ENCODE measurements around the gene HGS. TPM values are rescaled to one million over a fixed set of nuclear protein-coding genes. Genes with fewer than 3 reads are reported as not detected.

The HGS gene
- total RNA-seq, 4 donors from 2014 or later = 48.2 to 86.8 (median 84.0) TPM

DNA sequence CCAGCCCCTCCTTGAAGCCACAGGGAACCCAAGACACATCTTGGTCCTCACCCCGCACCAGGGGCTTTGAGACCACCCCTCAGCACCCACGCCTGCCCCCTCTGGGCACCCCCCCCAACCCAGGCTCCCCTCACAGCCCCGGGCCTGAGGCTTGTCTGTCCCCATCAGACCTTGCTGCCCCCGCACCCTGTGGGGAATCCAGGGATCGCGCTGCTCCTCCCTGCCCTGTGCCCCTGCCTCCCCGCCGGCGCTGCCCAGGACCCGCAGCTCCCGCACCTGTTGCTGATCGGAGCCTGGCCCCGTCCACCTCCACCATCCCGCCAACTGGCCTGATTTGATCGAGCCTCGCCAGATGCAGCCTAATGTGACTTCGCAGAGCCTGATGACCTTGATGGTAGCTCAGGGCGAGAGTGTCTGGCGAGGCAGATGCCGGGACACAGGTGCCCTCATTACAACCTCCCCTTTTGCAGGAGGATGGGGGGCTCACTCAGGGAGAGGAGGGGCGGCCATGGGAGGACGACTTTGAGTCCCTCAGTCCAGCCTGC lies 57.3 kb downstream of the HGS start:
- Histone ChIP-seq H3K9me3 (no peaks in the 10 kb centered on the region), H3K4me3 (no peak overlapping the region), H3K36me3 (no peaks in the 10 kb centered on the region), H3K27ac (no peak overlapping the region), H3K27me3 (peaks cover 0 to 24% (median 0%) of the 10 kb centered on the region in 4 donors), H3K4me1 (peaks cover 0 to 13% (median under 1%) of the 10 kb centered on the region in 3 donors)
- WGBS, 2 donors = 61 to 80% methylated on average over 2 to 9 of the region's 22 CpGs
- no peak for DNase-seq
- no peak for TF ChIP-seq POLR2A (IDR thresholded peaks at IDR 0.05)
- TF ChIP-seq, protein P1, sequence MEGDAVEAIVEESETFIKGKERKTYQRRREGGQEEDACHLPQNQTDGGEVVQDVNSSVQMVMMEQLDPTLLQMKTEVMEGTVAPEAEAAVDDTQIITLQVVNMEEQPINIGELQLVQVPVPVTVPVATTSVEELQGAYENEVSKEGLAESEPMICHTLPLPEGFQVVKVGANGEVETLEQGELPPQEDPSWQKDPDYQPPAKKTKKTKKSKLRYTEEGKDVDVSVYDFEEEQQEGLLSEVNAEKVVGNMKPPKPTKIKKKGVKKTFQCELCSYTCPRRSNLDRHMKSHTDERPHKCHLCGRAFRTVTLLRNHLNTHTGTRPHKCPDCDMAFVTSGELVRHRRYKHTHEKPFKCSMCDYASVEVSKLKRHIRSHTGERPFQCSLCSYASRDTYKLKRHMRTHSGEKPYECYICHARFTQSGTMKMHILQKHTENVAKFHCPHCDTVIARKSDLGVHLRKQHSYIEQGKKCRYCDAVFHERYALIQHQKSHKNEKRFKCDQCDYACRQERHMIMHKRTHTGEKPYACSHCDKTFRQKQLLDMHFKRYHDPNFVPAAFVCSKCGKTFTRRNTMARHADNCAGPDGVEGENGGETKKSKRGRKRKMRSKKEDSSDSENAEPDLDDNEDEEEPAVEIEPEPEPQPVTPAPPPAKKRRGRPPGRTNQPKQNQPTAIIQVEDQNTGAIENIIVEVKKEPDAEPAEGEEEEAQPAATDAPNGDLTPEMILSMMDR (IDR thresholded peaks at IDR 0.05) = no peak
- intact Hi-C loops (cut with DNase I) = no loop called here

DNA sequence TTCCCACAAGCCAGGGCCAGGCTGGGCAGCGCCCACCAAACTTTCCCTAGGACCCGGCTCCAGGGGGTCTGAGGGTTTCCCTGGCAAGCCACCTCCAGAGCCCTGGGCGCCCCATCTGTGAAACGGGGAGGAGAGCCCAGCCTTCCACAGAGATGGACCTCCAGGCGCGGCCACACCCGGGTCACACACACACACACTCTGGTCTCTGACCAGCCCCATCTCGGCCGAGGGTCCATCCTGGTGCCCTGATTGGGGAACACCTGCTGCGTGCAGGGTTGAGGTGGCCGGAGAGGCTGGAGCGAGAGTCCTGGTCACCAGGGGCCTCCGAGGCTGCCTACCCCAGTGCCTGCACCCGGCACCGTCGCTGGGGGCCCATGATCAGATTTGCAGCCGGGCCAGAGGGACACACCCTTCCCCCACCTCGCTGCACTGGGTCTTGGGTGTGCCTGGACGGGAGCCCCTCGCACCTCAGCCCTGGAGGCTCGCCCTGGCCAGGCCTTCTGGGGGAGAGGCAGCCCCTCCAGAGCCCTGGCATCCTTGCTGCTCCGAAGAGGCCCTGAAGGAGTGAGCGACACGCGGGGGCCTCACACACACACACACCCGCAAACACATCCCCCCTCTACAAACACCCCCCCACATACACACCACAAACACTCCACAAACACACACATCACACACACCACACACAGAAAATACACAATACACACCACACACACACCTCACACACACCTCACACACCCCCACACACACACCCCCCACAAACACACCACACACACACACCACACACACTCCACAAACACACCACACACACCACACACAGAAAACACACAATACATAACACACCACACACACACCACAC lies 58.0 kb downstream of the HGS start:
- H3K4me1 ChIP-seq = peaks cover 0 to 6% (median 0%) of the 10 kb centered on the region in 3 donors
- DNase-seq = no peak
- no peaks in the 10 kb centered on the region for H3K9me3 ChIP-seq
- TF ChIP-seq POLR2A (IDR thresholded peaks at IDR 0.05) = no peak
- TF ChIP-seq, protein P1 (IDR thresholded peaks at IDR 0.05) = no peak
- H3K27me3 ChIP-seq = peaks cover 0 to 24% (median 0%) of the 10 kb centered on the region in 4 donors
- no peaks in the 10 kb centered on the region for H3K36me3 ChIP-seq
- H3K27ac ChIP-seq = no peak overlapping the region
- 56 to 74% methylated on average over 6 of the region's 26 CpGs for WGBS, 2 donors
- intact Hi-C loops (cut with DNase I) = no loop called here
- no peak overlapping the region for H3K4me3 ChIP-seq

Small RNAs within 50 kb of the gene (small RNA-seq; reads per million reads assigned to genes)
- gene MIR6786 = 0.09 to 0.54 (median 0.18) reads per million in 4 donors

Other genes with a start within 250 kb of the HGS start
- 1,000 to 10,000 TPM; 3,349 to 6,664 (median 4,433) TPM for gene ACTG1, start 171.2 kb upstream of the HGS start, total RNA-seq
- gene FSCN2, start 155.6 kb upstream of the HGS start, total RNA-seq = 1 to 10 TPM in 3 of 4 donors, not detected in 1; 1.1 to 2.3 (median 1.8) TPM
- 10 to 100 TPM; 17.3 to 32.2 (median 26.1) TPM for gene FAAP100, start 131.7 kb upstream of the HGS start, total RNA-seq
- 10 to 100 TPM; 49.0 to 80.9 (median 62.4) TPM for gene NPLOC4, start 46.9 kb upstream of the HGS start, total RNA-seq
- 1 to 10 TPM in 1 of 4 donors, under 1 TPM in 2, not detected in 1; 0.19 to 2.1 (median 0.72) TPM for gene TSPAN10, start 46.8 kb upstream of the HGS start, total RNA-seq
- gene PDE6G, start 27.5 kb upstream of the HGS start, total RNA-seq = not detected
- 10 to 100 TPM; 17.6 to 54.5 (median 37.4) TPM for gene OXLD1, start 17.4 kb upstream of the HGS start, total RNA-seq
- gene CCDC137, start 17.3 kb upstream of the HGS start, total RNA-seq = 10 to 100 TPM; 18.2 to 25.6 (median 21.4) TPM
- gene ARL16, start 214 bp upstream of the HGS start, total RNA-seq = 10 to 100 TPM; 19.1 to 34.3 (median 27.9) TPM
- gene MRPL12, start 19.4 kb downstream of the HGS start, total RNA-seq = 100 to 1,000 TPM in 1 of 4 donors, 10 to 100 TPM in 3; 69.6 to 115 (median 79.9) TPM
- gene SLC25A10, start 28.3 kb downstream of the HGS start, total RNA-seq = 10 to 100 TPM; 23.3 to 49.3 (median 37.1) TPM
- not detected for gene GCGR, start 120.1 kb downstream of the HGS start, total RNA-seq
- gene MCRIP1, start 149.3 kb downstream of the HGS start, total RNA-seq = 10 to 100 TPM in 3 of 4 donors, 1 to 10 TPM in 1; 8.7 to 28.0 (median 13.2) TPM
- not detected for gene PPP1R27, start 151.0 kb downstream of the HGS start, total RNA-seq
- 1,000 to 10,000 TPM in 3 of 4 donors, 100 to 1,000 TPM in 1; 459 to 2,191 (median 1,569) TPM for gene P4HB, start 176.5 kb downstream of the HGS start, total RNA-seq
- gene ARHGDIA, start 187.3 kb downstream of the HGS start, total RNA-seq = 100 to 1,000 TPM; 166 to 239 (median 176) TPM
- 100 to 1,000 TPM in 2 of 4 donors, 10 to 100 TPM in 2; 75.3 to 133 (median 95.0) TPM for gene ALYREF, start 207.6 kb downstream of the HGS start, total RNA-seq
- gene ANAPC11, start 207.7 kb downstream of the HGS start, total RNA-seq = 100 to 1,000 TPM in 3 of 4 donors, 10 to 100 TPM in 1; 92.9 to 133 (median 104) TPM
- 1 to 10 TPM in 3 of 4 donors, under 1 TPM in 1; 0.53 to 7.4 (median 1.5) TPM for gene NPB, start 218.2 kb downstream of the HGS start, total RNA-seq
- gene PCYT2, start 227.4 kb downstream of the HGS start, total RNA-seq = 10 to 100 TPM; 18.6 to 38.5 (median 34.6) TPM
- gene SIRT7, start 234.2 kb downstream of the HGS start, total RNA-seq = 10 to 100 TPM; 52.6 to 81.0 (median 60.7) TPM
- gene MAFG, start 243.7 kb downstream of the HGS start, total RNA-seq = 10 to 100 TPM in 3 of 4 donors, 1 to 10 TPM in 1; 10.0 to 26.6 (median 23.5) TPM

Measured in esophagus squamous epithelium (tissue), 5 donors.